AG04450 (cell line): ENCODE results near the gene DMC1. TPM values are rescaled to one million over a fixed set of nuclear protein-coding genes. Genes with fewer than 3 reads are reported as not detected.

Source experiments
- CTCF ChIA-PET: fragments of 300-600, 350-600 bp; formaldehyde crosslinking; extraction: SDS; loops from one replicate; lab custom pipeline; 2022; ENCODE audit warnings: antibody characterized with exemption, inconsistent platforms; lab: Charles Lee
- POLR2A ChIA-PET: fragments of 350-600 bp; formaldehyde crosslinking; extraction: SDS; loops from one replicate; lab custom pipeline; 2021; ENCODE audit warnings: antibody characterized with exemption, inconsistent platforms; lab: Yijun Ruan, JAX
- DNase-seq: peaks from one replicate; pipeline ENCODE4 v3.0.0-alpha.2; 2011; ENCODE audit warnings: low read depth, low spot score
- H3K27ac ChIP-seq: one replicate; pipeline ENCODE4 v1.5.1; 2012; ENCODE audit warnings: low read depth, low read length, control low read depth
- H3K27me3 ChIP-seq: one replicate; pipeline ENCODE4 v1.6.0; 2012; ENCODE audit warnings: low read length; ENCODE audit not compliant: control insufficient read depth, insufficient read depth
- H3K4me3 ChIP-seq: 2 replicates; pipeline ENCODE4 v1.5.1; 2011; ENCODE audit warnings: mild to moderate bottlenecking, low read depth, low read length, control low read depth
- H3K9me3 ChIP-seq: 2 replicates; pipeline ENCODE4 v1.5.1; 2012; ENCODE audit warnings: low read length; ENCODE audit not compliant: control insufficient read depth, insufficient read depth
- polyA plus RNA-seq: library from polyadenylated mRNA; depleted of rRNA; stranded (reverse); fragments of >200 nt; gene quantifications from 2 replicates; pipeline ENCODE4 v1.2.3, GENCODE V29; 2011
- TF ChIP-seq, protein P1 (sequence below): IDR thresholded peaks from 2 replicates; pipeline ENCODE4 v1.5.1; 2011; ENCODE audit warnings: low read depth, low read length, control low read depth, inconsistent platforms

The DMC1 gene
- polyA plus RNA-seq, 1 experiment = 0.29 TPM

DNA sequence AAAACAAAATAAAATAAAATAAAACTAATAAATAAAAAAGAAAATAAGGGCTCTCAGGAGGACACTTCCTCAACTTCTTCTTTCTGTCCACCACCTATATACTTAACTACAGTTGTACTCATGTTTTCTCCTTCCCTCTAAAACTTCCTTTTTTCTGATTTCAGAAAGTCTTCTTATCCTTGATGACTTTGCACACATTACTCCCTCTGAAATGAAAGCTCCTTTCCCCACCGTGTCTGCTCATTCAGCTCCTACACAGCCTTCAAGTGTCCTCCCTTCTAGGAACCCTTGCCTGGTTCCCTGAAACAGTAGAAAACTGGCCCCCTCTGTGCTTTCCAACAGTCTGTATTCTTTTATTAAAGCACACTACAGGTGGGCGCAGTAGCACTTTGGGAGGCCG lies 45.6 kb downstream of the DMC1 start:
- Histone ChIP-seq H3K9me3 (no peaks in the 10 kb centered on the region), H3K27me3 (peaks cover 8% of the 10 kb centered on the region), H3K4me3 (no peak overlapping the region), H3K27ac (no peak overlapping the region)
- DNase-seq = no peak
- ChIA-PET POLR2A (no interaction called here), CTCF (no interaction called here)
- TF ChIP-seq, protein P1, sequence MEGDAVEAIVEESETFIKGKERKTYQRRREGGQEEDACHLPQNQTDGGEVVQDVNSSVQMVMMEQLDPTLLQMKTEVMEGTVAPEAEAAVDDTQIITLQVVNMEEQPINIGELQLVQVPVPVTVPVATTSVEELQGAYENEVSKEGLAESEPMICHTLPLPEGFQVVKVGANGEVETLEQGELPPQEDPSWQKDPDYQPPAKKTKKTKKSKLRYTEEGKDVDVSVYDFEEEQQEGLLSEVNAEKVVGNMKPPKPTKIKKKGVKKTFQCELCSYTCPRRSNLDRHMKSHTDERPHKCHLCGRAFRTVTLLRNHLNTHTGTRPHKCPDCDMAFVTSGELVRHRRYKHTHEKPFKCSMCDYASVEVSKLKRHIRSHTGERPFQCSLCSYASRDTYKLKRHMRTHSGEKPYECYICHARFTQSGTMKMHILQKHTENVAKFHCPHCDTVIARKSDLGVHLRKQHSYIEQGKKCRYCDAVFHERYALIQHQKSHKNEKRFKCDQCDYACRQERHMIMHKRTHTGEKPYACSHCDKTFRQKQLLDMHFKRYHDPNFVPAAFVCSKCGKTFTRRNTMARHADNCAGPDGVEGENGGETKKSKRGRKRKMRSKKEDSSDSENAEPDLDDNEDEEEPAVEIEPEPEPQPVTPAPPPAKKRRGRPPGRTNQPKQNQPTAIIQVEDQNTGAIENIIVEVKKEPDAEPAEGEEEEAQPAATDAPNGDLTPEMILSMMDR = no peak

DNA sequence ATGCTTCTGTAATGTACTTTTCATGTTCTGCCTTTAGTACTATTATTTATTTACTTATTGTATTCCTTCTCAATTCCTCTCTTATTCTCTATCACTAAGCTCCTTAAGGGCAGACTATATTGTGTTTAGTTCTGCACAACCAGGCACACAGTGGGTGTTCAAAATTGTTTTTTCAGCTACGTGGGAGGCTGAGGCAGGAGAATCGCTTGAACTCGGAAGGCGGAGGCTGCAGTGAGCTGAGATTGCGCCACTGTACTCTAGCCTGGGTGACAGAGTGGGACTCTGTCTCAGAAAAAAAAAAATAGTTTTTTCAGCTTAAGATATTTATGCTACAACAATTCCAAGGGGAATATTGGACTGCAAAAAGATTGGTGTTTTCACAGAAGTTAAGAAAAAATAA lies 46.5 kb downstream of the DMC1 start:
- Histone ChIP-seq H3K9me3 (no peaks in the 10 kb centered on the region), H3K4me3 (no peak overlapping the region), H3K27ac (no peak overlapping the region), H3K27me3 (peaks cover 8% of the 10 kb centered on the region)
- TF ChIP-seq, protein P1 = no peak
- POLR2A ChIA-PET = interaction anchor here (0.5 kb wide), 1 partner anchor 22 kb away, joined by 4 read pairs; no protein-coding TSS in a partner anchor
- CTCF ChIA-PET = interaction anchor here (0.6 to 0.7 kb wide), 2 partner anchors 246 to 480 kb away, joined by 3 read pairs; no protein-coding TSS in a partner anchor
- DNase-seq = no peak

DNA sequence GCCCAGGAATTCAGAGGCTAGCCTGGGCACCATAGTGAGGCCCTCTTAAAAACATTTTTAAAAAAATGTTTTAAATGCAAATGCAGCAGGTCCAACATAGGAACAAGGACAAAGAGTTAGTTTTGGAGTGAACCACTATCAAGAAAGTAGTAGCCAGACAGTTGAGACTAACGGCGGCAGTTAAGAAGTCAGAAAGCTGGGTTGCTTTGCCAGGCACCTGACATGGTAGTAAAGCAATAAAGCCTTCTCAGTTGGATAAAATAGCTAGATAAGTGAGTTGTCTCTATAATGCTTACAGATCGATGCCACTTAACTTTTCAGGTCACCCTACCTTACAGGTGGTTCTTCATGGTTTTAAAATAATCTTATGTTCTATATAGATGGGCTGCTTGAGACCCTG lies 47.0 kb downstream of the DMC1 start:
- no peak for DNase-seq
- Histone ChIP-seq H3K27ac (no peak overlapping the region), H3K4me3 (no peak overlapping the region), H3K9me3 (no peaks in the 10 kb centered on the region), H3K27me3 (peaks cover 8% of the 10 kb centered on the region)
- POLR2A ChIA-PET = no interaction called here
- TF ChIP-seq, protein P1 = no peak
- CTCF ChIA-PET = interaction anchor here (0.6 kb wide), 1 partner anchor 480 kb away, joined by 3 read pairs; no protein-coding TSS in a partner anchor

DNA sequence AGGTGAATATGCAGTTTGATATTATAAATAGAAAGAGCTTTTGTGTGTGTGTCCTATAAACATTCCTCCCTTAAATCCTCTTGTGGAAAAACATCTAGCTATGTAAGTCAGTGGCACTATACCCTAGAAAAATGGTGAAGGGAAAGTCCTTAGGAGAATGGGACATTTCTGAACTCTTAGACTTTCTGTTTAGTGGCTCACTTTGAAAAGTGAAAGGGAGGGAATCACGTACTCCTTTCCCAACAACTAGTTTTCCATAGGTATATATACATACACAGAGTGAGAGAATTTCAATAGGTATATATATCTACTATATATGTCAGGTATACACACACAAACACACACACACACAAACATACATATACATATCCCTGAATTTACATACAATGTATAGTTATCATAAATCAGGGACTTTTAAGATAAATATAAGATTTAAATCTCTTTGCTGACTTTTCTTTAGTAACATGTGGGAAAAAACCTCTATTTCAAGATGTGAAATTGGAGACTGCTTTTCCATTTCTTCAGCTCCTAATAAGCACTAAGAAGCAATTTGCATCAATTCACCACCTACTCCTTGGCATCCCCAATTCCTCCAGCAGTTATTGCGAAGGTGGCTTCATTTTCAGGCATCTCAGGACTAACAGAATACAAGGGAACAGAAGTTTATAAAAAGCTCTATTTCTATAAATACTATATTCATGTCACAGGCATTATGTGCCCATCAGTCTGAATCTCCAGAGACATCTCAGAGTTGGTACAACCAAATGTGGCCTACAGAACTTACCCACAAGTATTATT lies 50.3 kb downstream of the DMC1 start:
- no peak for DNase-seq
- TF ChIP-seq, protein P1 = no peak
- Histone ChIP-seq H3K27ac (no peak overlapping the region), H3K4me3 (no peak overlapping the region), H3K27me3 (peaks cover 7% of the 10 kb centered on the region), H3K9me3 (no peaks in the 10 kb centered on the region)
- ChIA-PET CTCF (interaction anchor here (1.5 kb wide), 1 partner anchor 52 kb away, joined by 4 read pairs; no protein-coding TSS in a partner anchor), POLR2A (no interaction called here)

DNA sequence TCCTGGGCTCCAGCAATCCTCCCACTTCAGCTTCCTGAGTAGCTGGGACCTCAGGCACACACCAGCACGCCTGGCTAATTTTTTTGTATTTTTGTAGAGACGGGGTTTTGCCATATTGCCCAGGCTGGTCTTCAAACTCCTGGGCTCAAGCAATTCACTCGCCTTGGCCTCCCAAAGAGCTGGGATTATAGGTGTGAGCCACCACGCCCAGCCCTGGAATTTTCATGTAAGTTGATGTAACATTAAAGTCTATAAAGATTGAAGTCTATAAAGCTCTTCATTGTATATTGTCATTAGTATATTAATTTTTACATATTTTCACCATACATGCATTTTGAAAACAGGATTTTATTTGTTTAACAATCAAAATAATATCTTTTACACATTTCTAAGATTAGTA lies 51.4 kb downstream of the DMC1 start:
- H3K27ac ChIP-seq = no peak overlapping the region
- H3K27me3 ChIP-seq = peaks cover 4% of the 10 kb centered on the region
- POLR2A ChIA-PET = no interaction called here
- H3K9me3 ChIP-seq = no peaks in the 10 kb centered on the region
- TF ChIP-seq, protein P1 = no peak
- CTCF ChIA-PET = interaction anchor here (1.5 kb wide), 1 partner anchor 53 kb away, joined by 4 read pairs; no protein-coding TSS in a partner anchor
- H3K4me3 ChIP-seq = no peak overlapping the region
- no peak for DNase-seq
